ENCODE results near the gene GCNT1.
"Not testable (repeated sequence)": the region's sequence is repeated elsewhere in the genome, so short reads cannot be mapped to it uniquely, and the experiment has no call there.

Gene GCNT1
- long read RNA-seq, donor 1, full-length matches to known transcripts = 1 of 1 reads
- long read RNA-seq, donor 1, partial matches to known transcripts = 0 of 1 reads
- long read RNA-seq, donor 1, other reads (novel, unspliced or antisense) = 0 of 1 reads
- long read RNA-seq, donor 2, full-length matches to known transcripts = 2 of 2 reads
- long read RNA-seq, donor 2, partial matches to known transcripts = 0 of 2 reads
- long read RNA-seq, donor 2, other reads (novel, unspliced or antisense) = 0 of 2 reads
- long read RNA-seq, donor 3 = 0 reads
- long read RNA-seq, donor 4, full-length matches to known transcripts = 1 of 1 reads
- long read RNA-seq, donor 4, partial matches to known transcripts = 0 of 1 reads
- long read RNA-seq, donor 4, other reads (novel, unspliced or antisense) = 0 of 1 reads
- long read RNA-seq, donor 5 = 0 reads
- long read RNA-seq, donor 6, full-length matches to known transcripts = 3 of 19 reads
- long read RNA-seq, donor 6, partial matches to known transcripts = 16 of 19 reads
- long read RNA-seq, donor 6, other reads (novel, unspliced or antisense) = 0 of 19 reads
- long read RNA-seq, donor 7, full-length matches to known transcripts = 5 of 5 reads
- long read RNA-seq, donor 7, partial matches to known transcripts = 0 of 5 reads
- long read RNA-seq, donor 7, other reads (novel, unspliced or antisense) = 0 of 5 reads
- long read RNA-seq, donor 8, full-length matches to known transcripts = 2 of 2 reads
- long read RNA-seq, donor 8, partial matches to known transcripts = 0 of 2 reads
- long read RNA-seq, donor 8, other reads (novel, unspliced or antisense) = 0 of 2 reads

GRCh38 chr9:76458903-76459693 lies at the start of gene GCNT1:
Gene GCNT1, plus strand, starts transcription at chr9:76459182. Its CDS starts 43,200 bp downstream, at chr9:76502382.
- peak; percentile 81 for DNase-seq

GRCh38 chr9:76412638-76413037 lies 46.3 kb upstream of the GCNT1 start:
- DNase-seq = no peak

- DNase-seq = no peak
Measured at GRCh38 chr9:76413658-76414057, 45.3 kb upstream of the GCNT1 start.

- no peak for DNase-seq
Measured at GRCh38 chr9:76414661-76415060, 44.3 kb upstream of the GCNT1 start.

- no peak for DNase-seq
Measured at GRCh38 chr9:76415154-76415553, 43.8 kb upstream of the GCNT1 start.

GRCh38 chr9:76415731-76416130 lies 43.3 kb upstream of the GCNT1 start:
- no peak for DNase-seq

GRCh38 chr9:76417394-76417793 lies 41.6 kb upstream of the GCNT1 start:
- DNase-seq = no peak

GRCh38 chr9:76419782-76420380 lies 39.1 kb upstream of the GCNT1 start:
- DNase-seq = no peak

- no peak for DNase-seq
Measured at GRCh38 chr9:76423216-76424177, 35.5 kb upstream of the GCNT1 start.

GRCh38 chr9:76424491-76424890 lies 34.5 kb upstream of the GCNT1 start:
- DNase-seq = no peak

GRCh38 chr9:76425677-76426453 lies 33.1 kb upstream of the GCNT1 start:
- no peak for DNase-seq

GRCh38 chr9:76426807-76427419 lies 32.1 kb upstream of the GCNT1 start:
- no peak for DNase-seq

- no peak for DNase-seq
Measured at GRCh38 chr9:76431601-76432000, 27.4 kb upstream of the GCNT1 start.

GRCh38 chr9:76433406-76433805 lies 25.6 kb upstream of the GCNT1 start:
- no peak for DNase-seq

- DNase-seq = no peak
Measured at GRCh38 chr9:76433836-76434235, 25.1 kb upstream of the GCNT1 start.

- not testable (repeated sequence) for DNase-seq
Measured at GRCh38 chr9:76434897-76435296, 24.1 kb upstream of the GCNT1 start.

- not testable (repeated sequence) for DNase-seq
Measured at GRCh38 chr9:76437017-76437699, 21.8 kb upstream of the GCNT1 start.

- DNase-seq = no peak
Measured at GRCh38 chr9:76438841-76439588, 20.0 kb upstream of the GCNT1 start.
